Testis (tissue), 3 donors: ENCODE results near the gene DCLK1. TPM values are rescaled to one million over a fixed set of nuclear protein-coding genes. Genes with fewer than 3 reads are reported as not detected.

ENCODE experiments used
- DNase-seq: peaks from one replicate; pipeline ENCODE4 v3.0.0-alpha.2; 2019
- H3K27ac ChIP-seq, 2 donors: fragments of 200-600 bp; sonication (generic); one replicate each; pipeline ENCODE4 v1.5.1; 2019
- H3K27me3 ChIP-seq: fragments of 200-600 bp; sonication (generic); one replicate; pipeline ENCODE4 v1.5.1; 2019
- H3K36me3 ChIP-seq: fragments of 200-600 bp; sonication (generic); one replicate; pipeline ENCODE4 v1.5.1; 2017; ENCODE audit warnings: low read depth; ENCODE audit errors: missing control alignments
- H3K4me1 ChIP-seq: fragments of 200-600 bp; sonication (generic); one replicate; pipeline ENCODE4 v1.5.1; 2019
- H3K4me3 ChIP-seq, 2 donors: fragments of 200-600 bp; sonication (generic); one replicate each; pipeline ENCODE4 v1.5.1; 2017 to 2019
- H3K9me3 ChIP-seq: fragments of 200-600 bp; sonication (generic); one replicate; pipeline ENCODE4 v1.5.1; 2017
- CTCF ChIP-seq, 3 experiments: fragments of 450-650 bp in 2 of 3; fragments of 200-600 bp in 1 of 3; sonication (generic) in 1 of 3; IDR thresholded peaks; one replicate each; pipeline ENCODE4 v1.5.1; 2016 to 2019; ENCODE audit warnings: antibody characterized with exemption in 3 of 3, mild to moderate bottlenecking in 2 of 3, moderate library complexity in 1 of 3
- POLR2A ChIP-seq: fragments of 450-650 bp; IDR thresholded peaks from one replicate; pipeline ENCODE4 v1.6.1; 2017; ENCODE audit warnings: antibody characterized with exemption, mild to moderate bottlenecking, moderate library complexity
- WGBS, 2 donors: methylation state at CpG; one replicate each; pipeline ENCODE4 v1.1.5; 2018; 5-methylcytosine and 5-hydroxymethylcytosine counted together
- intact Hi-C: fragments of 100-400 bp; cut with DNase I; formaldehyde crosslinking; loops from one replicate; pipeline ENCODE4 v1.15.1; 2023; ENCODE audit warnings: low total_unique reads
- polyA plus RNA-seq: library from polyadenylated mRNA; stranded (reverse); fragments of 350-450 nt; fragmentation: Illumina TruSeq; extraction: RNeasy Lipid Tissue Mini Kit (QIAGEN cat#74804); gene quantifications from one replicate; pipeline ENCODE4 v1.2.3, GENCODE V29; 2014; ENCODE audit warnings: low read depth, low replicate concordance; ENCODE audit not compliant: insufficient read depth
- total RNA-seq, 2 donors: library from RNA; depleted of rRNA; stranded (reverse); fragments of >200 nt; gene quantifications; one replicate each; pipeline ENCODE4 v1.2.3, GENCODE V29; 2016

DCLK1 gene
- total and polyA plus RNA-seq, 3 donors from 2014 or later: 4.5 to 8.9 (median 4.9) TPM

- intact Hi-C loops: no loop called here
- no peaks in the 10 kb centered on the region for H3K4me1 ChIP-seq
- H3K27me3 ChIP-seq: no peaks in the 10 kb centered on the region
- 75 to 92% methylated on average over 7 of the region's 7 CpGs for WGBS, 2 donors
- no peak for DNase-seq
- no peak for TF ChIP-seq POLR2A
- no peak for TF ChIP-seq CTCF (IDR thresholded peaks at IDR 0.05)
- no peak overlapping the region for H3K27ac ChIP-seq
- H3K9me3 ChIP-seq: no peaks in the 10 kb centered on the region
- no peaks in the 10 kb centered on the region for H3K36me3 ChIP-seq
- H3K4me3 ChIP-seq: no peak overlapping the region
Measured at GRCh38 chr13:35797991-35798390, 333.2 kb downstream of the DCLK1 start.

GRCh38 chr13:35797244-35797643 lies 333.9 kb downstream of the DCLK1 start:
- Histone ChIP-seq H3K9me3 (no peaks in the 10 kb centered on the region), H3K4me3 (no peak overlapping the region), H3K27ac (no peak overlapping the region), H3K27me3 (no peaks in the 10 kb centered on the region), H3K36me3 (no peaks in the 10 kb centered on the region), H3K4me1 (no peaks in the 10 kb centered on the region)
- WGBS, 2 donors: 60 to 69% methylated on average over 2 of the region's 2 CpGs
- no peak for DNase-seq
- TF ChIP-seq POLR2A (no peak), CTCF (IDR thresholded peaks at IDR 0.05) (no peak)
- intact Hi-C loops: no loop called here

GRCh38 chr13:35796623-35797022 lies 334.6 kb downstream of the DCLK1 start:
- no peak overlapping the region for H3K27ac ChIP-seq
- H3K4me3 ChIP-seq: no peak overlapping the region
- H3K4me1 ChIP-seq: no peaks in the 10 kb centered on the region
- no peak for DNase-seq
- TF ChIP-seq POLR2A: no peak
- no peak for TF ChIP-seq CTCF (IDR thresholded peaks at IDR 0.05)
- no peaks in the 10 kb centered on the region for H3K36me3 ChIP-seq
- intact Hi-C loops: no loop called here
- 85 to 95% methylated on average over 4 of the region's 4 CpGs for WGBS, 2 donors
- no peaks in the 10 kb centered on the region for H3K9me3 ChIP-seq
- no peaks in the 10 kb centered on the region for H3K27me3 ChIP-seq

- no peaks in the 10 kb centered on the region for H3K27me3 ChIP-seq
- no peak for TF ChIP-seq CTCF (IDR thresholded peaks at IDR 0.05)
- no peak for TF ChIP-seq POLR2A
- intact Hi-C loops: no loop called here
- no peaks in the 10 kb centered on the region for H3K36me3 ChIP-seq
- H3K4me3 ChIP-seq: no peak overlapping the region
- H3K9me3 ChIP-seq: no peaks in the 10 kb centered on the region
- no peak overlapping the region for H3K27ac ChIP-seq
- H3K4me1 ChIP-seq: no peaks in the 10 kb centered on the region
- no peak for DNase-seq
- WGBS, 2 donors: 69 to 82% methylated on average over 3 of the region's 3 CpGs
Measured at GRCh38 chr13:35794734-35795389, 336.3 kb downstream of the DCLK1 start.

DNA sequence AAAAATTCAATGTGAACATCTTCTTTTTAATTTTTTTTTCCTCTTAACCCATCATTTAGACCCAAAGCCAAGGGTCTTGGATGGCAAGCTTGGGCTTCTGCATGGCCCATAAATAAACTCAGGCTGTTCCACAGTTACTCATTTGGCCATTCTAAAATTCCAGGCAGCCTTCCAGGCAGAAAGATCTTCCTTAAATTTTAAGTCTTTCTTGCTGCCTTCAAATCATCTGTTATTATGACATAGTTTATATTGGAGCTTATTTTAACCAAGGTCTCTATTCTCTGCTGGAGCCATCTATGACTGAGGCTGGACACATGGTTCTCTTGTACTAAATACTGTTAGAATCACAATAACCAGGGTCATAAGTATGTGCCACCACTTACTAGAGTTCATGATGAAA lies 337.4 kb downstream of the DCLK1 start:
- no peak for TF ChIP-seq CTCF (IDR thresholded peaks at IDR 0.05)
- intact Hi-C loops: no loop called here
- H3K36me3 ChIP-seq: no peaks in the 10 kb centered on the region
- no peaks in the 10 kb centered on the region for H3K4me1 ChIP-seq
- no peak overlapping the region for H3K27ac ChIP-seq
- no peaks in the 10 kb centered on the region for H3K27me3 ChIP-seq
- H3K4me3 ChIP-seq: no peak overlapping the region
- no peaks in the 10 kb centered on the region for H3K9me3 ChIP-seq
- DNase-seq: no peak
